C4-2B (cell line): ENCODE data around the gene SH2D4B.

ENCODE experiments used
- H3K27ac ChIP-seq: fragments of 450-650 bp; 2 replicates; pipeline ENCODE4 v1.5.1; 2017
- CTCF ChIP-seq: fragments of 450-650 bp; conservative IDR thresholded peaks from 2 replicates; pipeline ENCODE4 v1.5.1; 2017; ENCODE audit warnings: mild to moderate bottlenecking
- ZFX ChIP-seq: fragments of 450-650 bp; IDR thresholded peaks from 2 replicates; pipeline ENCODE4 v1.6.1; 2017

Gene SH2D4B

GRCh38 chr10:80684259-80684658 lies 146.6 kb downstream of the SH2D4B start:
- H3K27ac ChIP-seq, result no peak overlapping the region

GRCh38 chr10:80685355-80685754 lies 147.7 kb downstream of the SH2D4B start:
- TF ChIP-seq CTCF (no peak), ZFX (no peak)
- no peak overlapping the region for H3K27ac ChIP-seq

More at GRCh38 chr10:80684259-80684658, 146.6 kb downstream of the SH2D4B start:
- TF ChIP-seq ZFX (no peak), CTCF (no peak)

DNA sequence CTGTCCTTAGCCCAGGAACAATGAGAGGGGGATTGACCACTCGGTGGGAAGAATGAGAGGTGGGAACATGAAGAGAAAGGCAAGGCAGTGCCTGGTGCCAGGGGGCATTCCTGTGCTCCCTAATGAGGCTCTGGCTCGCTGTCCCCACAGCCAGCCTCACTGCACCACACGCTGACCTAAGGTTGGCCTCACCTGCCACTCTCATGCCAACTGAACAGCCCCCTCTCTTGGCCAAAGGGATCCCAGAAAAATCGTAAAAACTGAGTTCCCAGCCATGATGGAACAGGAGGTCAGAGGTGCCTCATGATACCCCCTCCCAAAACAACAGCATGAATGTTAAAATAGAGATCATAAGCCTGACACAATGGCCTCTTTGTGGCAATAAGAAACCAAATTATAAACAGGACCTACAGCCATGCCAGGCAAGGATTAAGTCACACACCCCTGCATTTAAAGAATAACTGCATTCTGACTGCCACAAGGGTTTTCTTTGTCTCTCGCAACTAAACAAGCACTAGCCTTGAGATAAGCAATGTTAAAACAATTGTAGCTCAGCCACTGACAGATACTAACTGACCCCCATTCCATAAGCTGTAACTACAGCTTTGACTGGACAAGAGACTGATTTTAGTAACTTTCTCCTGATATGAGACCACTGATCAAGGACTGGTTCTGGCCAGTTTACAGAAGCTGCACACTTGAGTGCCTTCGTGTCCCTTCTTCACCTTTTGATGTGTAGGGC lies 149.2 kb downstream of the SH2D4B start:
- no peak for TF ChIP-seq ZFX
- TF ChIP-seq CTCF, result no peak
- no peak overlapping the region for H3K27ac ChIP-seq

DNA sequence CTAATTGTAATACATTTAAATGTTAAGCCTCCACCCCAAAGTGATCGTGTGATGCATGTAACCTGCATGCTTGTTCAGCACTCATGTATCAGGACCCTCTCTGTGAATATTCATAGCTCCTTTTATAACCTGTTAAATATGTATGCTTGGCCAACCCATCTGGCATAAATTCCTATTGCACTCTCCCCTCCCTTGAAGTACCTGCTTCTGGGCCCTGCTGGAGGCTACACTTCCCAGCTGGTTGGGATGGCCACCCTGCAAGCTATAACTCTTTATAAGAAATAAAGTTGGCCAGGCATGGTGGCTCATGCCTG lies 149.7 kb downstream of the SH2D4B start:
- TF ChIP-seq ZFX, result no peak
- TF ChIP-seq CTCF, result no peak
- no peak overlapping the region for H3K27ac ChIP-seq

DNA sequence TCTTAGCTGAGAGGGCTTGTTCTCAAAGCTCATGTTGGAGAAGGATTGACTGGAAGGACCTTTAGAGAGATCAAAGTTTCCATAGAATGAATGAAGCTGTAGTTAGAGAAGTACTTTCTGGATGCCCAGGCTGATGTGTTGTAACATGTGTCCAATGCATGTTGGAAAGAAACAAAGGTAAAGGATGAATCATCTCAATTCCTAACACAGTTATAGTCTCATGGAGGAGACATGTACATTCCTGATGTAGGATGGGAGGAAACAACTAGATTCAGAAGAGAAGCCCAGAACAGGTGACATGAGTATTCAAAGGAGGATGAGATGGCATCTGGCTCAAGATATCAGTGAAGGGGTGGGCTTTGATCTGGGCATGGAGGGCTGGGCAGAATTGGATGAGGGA lies 152.7 kb downstream of the SH2D4B start:
- no peak for TF ChIP-seq ZFX
- TF ChIP-seq CTCF, result no peak

DNA sequence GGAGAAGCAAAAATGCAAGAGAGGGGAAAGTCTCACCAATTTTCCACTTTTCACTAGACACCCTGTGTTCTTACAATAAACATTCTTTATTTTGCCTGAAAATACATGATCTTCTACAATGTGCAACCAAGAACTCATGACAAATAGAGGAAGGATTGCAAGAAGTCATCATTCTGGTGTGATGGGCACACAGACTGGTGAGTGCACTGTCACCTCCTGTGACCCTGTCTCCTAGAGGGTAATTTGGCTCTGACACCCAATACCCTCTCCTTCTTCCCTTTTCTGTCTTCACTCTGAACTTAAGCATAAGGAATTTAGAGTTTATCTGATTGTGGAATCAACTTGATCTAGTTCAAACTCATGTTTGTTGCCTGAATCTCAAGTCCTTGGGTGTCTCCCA lies 153.7 kb downstream of the SH2D4B start:
- H3K27ac ChIP-seq, result no peak overlapping the region
- TF ChIP-seq ZFX (no peak), CTCF (no peak)

More for the DNA sequence above, 152.7 kb downstream of the SH2D4B start:
- no peak overlapping the region for H3K27ac ChIP-seq

- TF ChIP-seq ZFX, result no peak
- no peak for TF ChIP-seq CTCF
- no peak overlapping the region for H3K27ac ChIP-seq
Observed at GRCh38 chr10:80693565-80693964, 155.9 kb downstream of the SH2D4B start.
